GM19328 (cell line): Measurements from ENCODE around the gene PLA2G2F.

Experiments
- ATAC-seq: cut with Tn5 transposase; IDR thresholded peaks from one replicate; pipeline ENCODE4 v1.9.1; 2021; ENCODE audit warnings: mild to moderate bottlenecking, moderate library complexity; ENCODE audit not compliant: unreplicated experiment

The PLA2G2F gene

DNA sequence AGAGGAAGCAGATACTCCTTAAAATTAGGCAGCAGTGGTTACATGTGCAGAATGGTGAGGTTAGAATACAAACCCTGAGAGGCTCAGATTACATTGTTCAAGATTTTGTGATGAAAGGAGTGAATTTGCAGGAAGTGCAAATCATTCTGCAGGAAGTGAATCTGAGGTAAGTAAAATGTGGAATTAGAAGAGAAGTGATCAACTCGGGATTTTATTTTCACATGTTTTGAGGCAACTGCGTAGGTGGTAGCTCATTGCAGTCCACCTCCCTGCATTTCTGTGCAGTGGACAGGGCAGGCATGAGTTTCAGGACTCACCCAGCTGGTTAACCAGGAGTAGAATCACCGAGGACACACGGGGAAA, 49.3 kb downstream of the PLA2G2F start:
- ATAC-seq: no peak

DNA sequence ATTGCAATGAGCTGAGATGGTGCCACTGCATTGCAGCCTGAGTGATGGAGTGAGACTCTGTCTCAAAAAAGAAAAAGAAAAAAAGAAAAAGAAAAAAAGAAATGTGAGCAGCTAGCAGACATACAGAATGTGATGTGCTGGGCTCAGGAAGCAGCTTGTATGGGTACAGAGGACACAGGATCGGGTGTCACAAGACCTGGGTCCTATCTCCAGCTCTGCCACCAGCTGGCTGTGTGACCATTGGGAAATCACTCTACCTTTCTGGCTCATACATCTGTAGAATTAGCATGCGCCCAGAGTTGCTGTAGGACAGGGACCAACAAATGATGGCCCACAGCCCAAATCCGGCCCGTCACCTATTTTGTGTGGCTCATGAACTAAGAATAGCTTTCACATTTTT, 50.5 kb downstream of the PLA2G2F start:
- no peak for ATAC-seq

DNA sequence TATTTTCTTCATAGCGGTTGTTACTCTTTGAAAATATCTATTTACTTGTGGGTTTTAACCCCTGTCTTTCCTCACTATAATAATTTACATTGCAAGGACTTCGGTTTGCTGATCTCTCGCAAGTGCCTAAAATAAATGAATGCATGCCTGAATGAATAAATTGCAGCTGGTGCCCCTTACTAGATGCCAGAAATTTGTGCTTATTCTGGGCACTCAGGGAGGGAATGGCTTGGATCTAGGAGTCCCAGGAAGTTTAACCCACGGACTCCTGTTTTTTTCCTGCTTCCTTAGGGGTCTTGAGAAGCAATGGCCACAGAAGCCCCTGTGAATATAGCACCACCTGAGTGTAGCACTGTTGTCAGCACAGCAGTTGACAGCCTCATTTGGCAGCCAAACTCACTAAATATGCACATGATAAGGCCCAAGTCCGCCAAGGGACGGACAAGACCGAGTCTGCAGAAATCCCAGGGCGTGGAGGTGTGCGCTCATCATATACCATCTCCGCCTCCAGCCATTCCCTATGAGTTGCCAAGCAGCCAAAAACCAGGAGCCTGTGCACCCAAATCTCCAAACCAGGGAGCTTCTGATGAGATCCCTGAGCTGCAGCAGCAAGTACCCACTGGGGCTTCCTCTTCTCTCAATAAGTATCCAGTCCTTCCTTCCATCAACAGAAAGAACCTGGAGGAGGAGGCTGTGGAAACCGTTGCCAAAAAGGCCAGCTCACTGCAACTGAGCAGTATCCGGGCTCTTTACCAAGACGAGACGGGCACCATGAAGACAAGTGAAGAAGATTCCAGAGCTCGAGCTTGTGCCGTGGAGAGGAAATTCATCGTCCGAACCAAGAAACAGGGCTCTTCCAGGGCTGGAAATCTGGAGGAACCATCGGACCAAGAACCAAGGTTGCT, 51.4 kb downstream of the PLA2G2F start:
- no peak for ATAC-seq

DNA sequence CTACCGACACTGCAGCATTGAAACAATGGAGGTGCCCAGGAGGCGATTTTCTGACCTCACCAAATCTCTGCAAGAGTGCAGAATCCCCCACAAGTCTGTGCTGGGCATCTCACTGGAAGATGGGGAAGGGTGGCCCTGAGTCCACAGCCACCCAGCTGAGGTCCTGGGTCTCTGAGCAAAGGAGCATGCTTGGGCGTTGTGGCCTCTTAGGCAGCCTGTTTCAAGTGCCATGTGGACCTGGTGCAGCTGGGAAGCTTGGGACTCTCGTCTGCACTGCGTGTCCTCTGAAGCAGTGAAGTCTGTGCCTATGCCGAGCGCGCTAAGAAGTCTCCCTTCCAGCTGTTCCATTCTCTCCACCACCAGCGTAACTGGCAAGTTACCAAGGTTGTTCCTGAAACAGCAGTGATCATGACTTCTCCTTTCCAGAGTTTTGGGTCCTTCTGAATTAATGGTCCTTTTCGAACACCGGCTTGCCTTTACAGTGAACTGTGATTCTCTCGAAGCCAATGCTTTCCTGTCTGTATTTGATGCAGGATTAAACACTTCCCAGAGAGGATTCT, 52.2 kb downstream of the PLA2G2F start:
- ATAC-seq: no peak

DNA sequence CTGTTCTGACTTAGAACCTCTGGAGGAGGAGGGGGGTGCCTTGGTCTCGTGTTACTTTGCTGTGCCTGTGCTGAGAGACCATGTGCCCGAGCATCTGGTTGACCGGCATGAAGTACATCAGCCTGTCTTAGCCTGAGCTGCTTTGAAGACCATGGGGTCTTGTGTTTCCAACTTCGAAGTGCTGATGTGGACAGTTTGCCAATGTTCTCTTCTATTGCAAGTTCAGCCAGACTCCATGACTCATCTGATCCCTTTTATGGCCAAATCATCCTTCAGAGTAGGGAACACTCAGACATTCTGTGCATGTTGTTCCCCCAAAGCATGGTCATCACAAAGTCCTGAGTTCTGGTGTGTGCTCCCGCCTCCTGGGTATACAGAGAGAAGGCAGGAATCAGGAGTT, 53.2 kb downstream of the PLA2G2F start:
- no peak for ATAC-seq

DNA sequence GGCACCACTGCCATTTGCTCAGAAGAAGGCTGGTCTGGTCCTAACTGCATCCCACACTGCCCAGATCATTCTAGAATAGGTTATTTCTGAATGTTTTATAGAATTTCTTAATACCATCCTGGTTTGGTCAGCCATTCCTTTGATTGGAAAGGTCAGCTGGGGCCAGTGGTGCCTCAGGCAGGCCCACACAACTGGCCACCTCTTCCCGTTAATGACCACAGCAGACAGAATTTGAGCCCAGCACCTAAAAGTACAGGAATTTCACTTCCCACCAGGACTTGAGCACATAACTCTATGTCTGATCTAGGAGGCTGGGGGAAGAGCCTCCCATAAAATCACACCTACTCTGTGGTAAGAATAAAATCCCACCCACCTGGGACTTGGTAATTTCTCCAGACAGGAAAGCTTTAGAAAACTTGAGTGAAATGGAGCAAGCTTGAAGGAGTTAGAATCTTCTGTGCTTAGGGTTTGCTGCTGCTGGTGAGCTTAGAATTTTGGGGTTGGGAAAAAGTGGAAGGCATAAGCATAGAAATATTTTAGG, 53.8 kb downstream of the PLA2G2F start:
- ATAC-seq: no peak

DNA sequence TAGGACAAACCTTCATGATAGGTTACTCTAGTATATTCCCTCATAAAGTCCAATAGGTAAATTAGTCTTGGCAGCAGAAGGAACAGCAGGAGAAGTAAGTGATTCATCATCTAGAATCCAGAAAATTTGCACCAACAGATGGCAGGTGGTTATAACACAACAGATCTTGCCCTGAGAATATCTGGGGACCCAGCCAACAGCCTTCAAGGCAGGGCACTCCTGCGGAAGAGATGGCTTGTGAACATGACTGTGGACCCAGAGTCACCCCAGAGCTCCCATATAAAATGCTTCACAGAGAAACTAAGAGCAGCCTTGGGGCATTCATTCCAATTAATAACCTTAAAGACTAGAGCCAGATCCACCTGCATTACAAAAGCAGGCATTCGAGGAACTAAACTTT, 55.1 kb downstream of the PLA2G2F start:
- no peak for ATAC-seq

DNA sequence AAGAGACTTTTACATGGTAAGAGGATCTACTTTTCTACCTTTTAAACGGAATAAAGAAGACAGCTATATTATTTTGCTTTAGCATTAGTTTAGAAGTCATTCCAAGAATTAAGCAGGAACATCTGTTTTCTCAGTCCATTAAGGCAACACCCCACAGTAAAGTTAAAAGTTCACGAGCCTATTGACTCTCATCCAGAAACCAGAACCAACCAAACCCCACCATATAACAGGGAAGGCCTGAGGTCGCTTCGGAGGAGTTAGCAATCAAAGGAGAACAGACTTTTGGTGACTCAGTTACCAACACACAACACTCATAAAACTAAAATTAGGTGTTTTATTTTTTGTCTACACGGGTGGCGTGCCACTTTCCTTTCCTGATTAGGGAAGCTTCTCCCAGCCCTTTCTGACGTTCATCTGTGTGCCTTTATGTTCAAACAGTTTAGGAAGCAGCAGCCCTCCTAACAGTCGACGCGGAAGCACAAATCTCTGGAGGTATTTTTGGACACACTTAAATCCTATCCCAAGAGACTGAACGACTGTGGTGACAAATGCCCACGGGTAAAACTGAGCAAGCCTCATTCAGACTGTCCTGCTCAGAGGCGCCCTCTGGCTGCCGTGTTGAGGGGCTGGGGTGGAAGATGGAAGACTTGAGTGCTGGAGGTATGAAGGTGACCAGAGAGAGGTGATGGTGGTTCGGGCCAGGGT, 55.8 kb downstream of the PLA2G2F start:
- ATAC-seq: no peak

DNA sequence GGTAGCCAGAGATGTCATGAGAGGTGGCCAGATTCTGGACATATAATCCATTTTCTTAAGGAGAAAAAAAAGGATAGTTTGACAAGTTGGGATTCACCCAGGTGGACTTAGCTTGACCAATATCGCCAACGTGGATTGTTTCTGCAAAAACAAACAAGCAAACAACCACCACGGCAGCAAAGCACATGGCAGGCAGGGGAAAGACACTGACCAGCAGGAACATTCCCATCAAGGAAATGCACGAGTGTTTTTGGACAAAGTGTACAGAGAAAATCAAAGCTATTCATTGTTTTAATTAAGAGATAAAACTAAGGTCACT, 56.3 kb downstream of the PLA2G2F start:
- ATAC-seq: no peak

DNA sequence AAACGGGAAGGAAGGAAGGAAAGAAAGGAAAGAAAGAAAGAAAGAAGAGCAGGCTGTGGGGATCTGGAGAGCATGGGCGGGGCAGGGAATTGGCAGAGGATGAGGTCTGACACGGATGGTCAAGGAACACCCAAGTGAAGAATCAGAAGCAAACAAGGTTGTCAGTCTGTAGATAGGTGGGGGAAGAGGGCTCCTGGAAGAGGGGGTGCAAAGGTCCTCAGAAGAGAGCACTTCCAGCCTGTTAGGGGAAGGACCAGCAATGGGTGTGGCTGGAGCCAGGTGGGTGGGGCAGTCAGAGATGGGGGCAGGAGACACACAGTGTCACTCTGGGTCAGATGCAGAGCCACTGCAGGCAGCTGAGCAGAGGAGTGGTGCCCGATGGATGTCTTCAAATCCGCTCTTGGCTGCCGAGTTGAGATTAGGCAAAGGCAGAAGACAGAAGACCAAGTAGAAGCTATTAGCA, 58.2 kb downstream of the PLA2G2F start:
- no peak for ATAC-seq

DNA sequence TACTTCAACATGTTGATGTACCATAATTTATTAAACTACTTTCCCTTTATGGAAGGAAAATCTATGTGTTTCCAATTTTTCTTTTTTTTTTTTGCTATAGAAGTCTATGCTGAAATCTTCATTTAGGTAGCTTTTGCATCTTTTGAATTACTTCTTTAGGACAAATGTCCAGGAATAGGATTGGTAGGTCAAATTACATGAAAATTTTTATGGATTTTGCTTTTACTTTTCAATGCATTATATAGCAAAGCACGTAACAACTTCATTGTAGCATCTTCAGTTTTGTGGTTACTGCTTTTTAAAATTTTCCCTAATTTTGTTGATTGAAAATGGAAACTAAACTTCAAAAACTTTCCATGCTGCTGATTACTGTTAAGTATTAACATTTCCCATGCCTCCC, 59.2 kb downstream of the PLA2G2F start:
- ATAC-seq: no peak

DNA sequence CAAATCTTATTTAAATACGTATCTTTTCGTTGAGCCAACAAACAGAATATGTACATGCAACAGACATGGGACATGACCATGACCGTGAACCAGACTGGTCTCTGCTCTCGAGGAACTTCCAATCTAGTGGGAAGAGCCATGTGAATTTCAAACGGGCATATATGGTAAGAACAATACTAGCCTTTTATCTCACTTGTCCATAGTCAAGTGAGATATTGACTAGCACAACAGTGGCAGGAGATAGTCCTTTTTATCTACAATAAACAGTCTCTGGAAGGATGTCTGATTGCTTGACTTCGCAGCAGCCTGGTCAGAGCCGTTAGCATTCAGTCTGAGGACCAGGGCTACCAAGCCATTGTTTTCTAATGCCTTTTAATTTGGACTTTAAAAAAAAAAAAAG, 59.8 kb downstream of the PLA2G2F start:
- ATAC-seq: no peak

DNA sequence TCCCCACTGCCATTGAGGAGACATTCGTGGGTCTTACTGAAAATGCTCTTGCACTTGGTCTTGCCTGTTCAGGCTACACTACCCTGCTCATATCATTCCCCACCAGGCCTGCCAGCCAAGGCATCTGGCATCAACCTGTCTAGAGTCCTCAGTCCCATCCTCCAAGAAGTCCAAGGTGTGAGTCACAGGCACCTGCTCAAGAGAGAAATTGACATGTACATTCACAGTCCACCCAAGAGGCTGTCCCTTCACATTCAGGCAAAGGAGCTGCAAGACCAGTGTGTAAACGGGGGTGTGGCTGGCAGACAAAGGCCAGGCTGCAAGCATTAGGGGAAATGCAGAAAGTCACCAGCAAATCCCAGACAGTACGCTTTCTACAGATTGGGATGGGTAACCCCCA, 60.3 kb downstream of the PLA2G2F start:
- ATAC-seq: no peak

DNA sequence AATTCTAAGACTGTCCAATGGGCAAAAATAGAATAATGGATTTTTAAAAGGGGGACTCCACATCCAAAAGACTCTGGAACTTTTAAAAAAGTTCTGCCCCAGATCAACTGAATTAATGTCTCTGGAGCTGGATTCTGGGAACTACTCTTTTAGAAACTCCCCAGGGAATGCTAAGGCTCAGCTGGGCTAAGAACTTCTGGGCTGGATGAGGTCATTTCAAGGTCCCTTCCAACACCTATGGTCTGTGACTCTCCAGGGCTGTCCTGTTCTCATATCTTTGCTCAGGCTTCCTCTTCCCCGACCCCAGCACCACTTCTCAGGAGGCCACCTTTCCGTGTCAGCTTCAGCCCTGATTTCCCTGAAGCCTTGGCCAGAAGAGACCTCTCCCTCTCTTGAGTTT, 60.7 kb downstream of the PLA2G2F start:
- no peak for ATAC-seq
